ENCODE results near the gene GARNL3.

DNA sequence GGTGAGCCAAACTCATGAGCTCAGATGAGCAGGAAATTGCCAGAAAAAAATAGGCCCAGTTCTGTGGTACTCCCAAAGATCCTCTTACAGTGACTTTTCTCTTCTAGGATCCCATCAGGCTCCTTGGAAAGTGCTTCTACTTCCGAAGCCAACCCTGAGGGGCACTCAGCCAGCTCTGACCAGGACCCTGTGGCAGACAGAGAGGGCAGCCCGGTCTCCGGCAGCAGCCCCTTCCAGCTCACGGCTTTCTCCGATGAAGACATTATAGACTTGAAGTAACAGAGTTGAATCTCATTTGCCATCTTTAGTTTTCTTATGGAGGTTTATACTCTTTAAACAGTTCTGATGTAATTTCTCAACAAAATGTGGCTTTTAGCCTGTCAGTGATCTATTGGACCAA, 128.4 kb downstream of the GARNL3 start:
- TF ChIP-seq, protein P1, sequence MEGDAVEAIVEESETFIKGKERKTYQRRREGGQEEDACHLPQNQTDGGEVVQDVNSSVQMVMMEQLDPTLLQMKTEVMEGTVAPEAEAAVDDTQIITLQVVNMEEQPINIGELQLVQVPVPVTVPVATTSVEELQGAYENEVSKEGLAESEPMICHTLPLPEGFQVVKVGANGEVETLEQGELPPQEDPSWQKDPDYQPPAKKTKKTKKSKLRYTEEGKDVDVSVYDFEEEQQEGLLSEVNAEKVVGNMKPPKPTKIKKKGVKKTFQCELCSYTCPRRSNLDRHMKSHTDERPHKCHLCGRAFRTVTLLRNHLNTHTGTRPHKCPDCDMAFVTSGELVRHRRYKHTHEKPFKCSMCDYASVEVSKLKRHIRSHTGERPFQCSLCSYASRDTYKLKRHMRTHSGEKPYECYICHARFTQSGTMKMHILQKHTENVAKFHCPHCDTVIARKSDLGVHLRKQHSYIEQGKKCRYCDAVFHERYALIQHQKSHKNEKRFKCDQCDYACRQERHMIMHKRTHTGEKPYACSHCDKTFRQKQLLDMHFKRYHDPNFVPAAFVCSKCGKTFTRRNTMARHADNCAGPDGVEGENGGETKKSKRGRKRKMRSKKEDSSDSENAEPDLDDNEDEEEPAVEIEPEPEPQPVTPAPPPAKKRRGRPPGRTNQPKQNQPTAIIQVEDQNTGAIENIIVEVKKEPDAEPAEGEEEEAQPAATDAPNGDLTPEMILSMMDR (conservative IDR thresholded peaks at IDR 0.05; ENCODE audit: low read length): no peak
- TF ChIP-seq EZH2phosphoT487 (IDR thresholded peaks at IDR 0.05; ENCODE audit: borderline replicate concordance, low read depth, low read length): no peak

Data from OCI-LY7 (cell line).